ENCODE results near the gene MLC1.

Gene MLC1

GRCh38 chr22:50074056-50074455 is 11.2 kb downstream of the MLC1 start:
- no peak for ATAC-seq
- TF ChIP-seq BACH2 (CRISPR knock-in tag; IDR thresholded peaks at IDR 0.05; ENCODE audit: borderline replicate concordance) (no peak), OSR1 (CRISPR knock-in tag; IDR thresholded peaks at IDR 0.05) (no peak), POU6F1 (CRISPR knock-in tag; IDR thresholded peaks at IDR 0.05; ENCODE audit: borderline replicate concordance, low read depth) (no peak), TCF4 (CRISPR knock-in tag; IDR thresholded peaks at IDR 0.05; ENCODE audit: borderline replicate concordance) (no peak), CREB5 (CRISPR knock-in tag; IDR thresholded peaks at IDR 0.05; ENCODE audit: low read depth) (no peak), ZC3H10 (CRISPR knock-in tag; IDR thresholded peaks at IDR 0.05) (no peak), SNAI2 (CRISPR knock-in tag; IDR thresholded peaks at IDR 0.05) (no peak), ESRRG (CRISPR knock-in tag; IDR thresholded peaks at IDR 0.05) (no peak), RARB (CRISPR knock-in tag; IDR thresholded peaks at IDR 0.05) (no peak)

- ATAC-seq, result no peak
- TF ChIP-seq ZFP30 (CRISPR knock-in tag; IDR thresholded peaks at IDR 0.05), result no peak
- no peak for TF ChIP-seq GLIS3 (CRISPR knock-in tag; IDR thresholded peaks at IDR 0.05)
- no peak for TF ChIP-seq ZNF565 (CRISPR knock-in tag; conservative IDR thresholded peaks at IDR 0.05; ENCODE audit: low read depth)
- TF ChIP-seq TSHZ2 (CRISPR knock-in tag; IDR thresholded peaks at IDR 0.05), result no peak
- no peak for TF ChIP-seq SNAI2 (CRISPR knock-in tag; IDR thresholded peaks at IDR 0.05)
These were observed 12.3 kb downstream of the MLC1 start for GRCh38 chr22:50072714-50073538.

- ATAC-seq, result no peak
- TF ChIP-seq ESRRG (CRISPR knock-in tag; IDR thresholded peaks at IDR 0.05) (no peak), POU6F1 (CRISPR knock-in tag; IDR thresholded peaks at IDR 0.05; ENCODE audit: borderline replicate concordance, low read depth) (no peak), ZFP3 (CRISPR knock-in tag; IDR thresholded peaks at IDR 0.05) (no peak)
These were observed 13.1 kb downstream of the MLC1 start for GRCh38 chr22:50072167-50072555.

- ATAC-seq, result no peak
- TF ChIP-seq ZFP3 (CRISPR knock-in tag; IDR thresholded peaks at IDR 0.05) (no peak), RARB (CRISPR knock-in tag; IDR thresholded peaks at IDR 0.05) (no peak), BACH2 (CRISPR knock-in tag; IDR thresholded peaks at IDR 0.05; ENCODE audit: borderline replicate concordance) (no peak), PPARA (CRISPR knock-in tag; IDR thresholded peaks at IDR 0.05; ENCODE audit: borderline replicate concordance) (no peak), PATZ1 (CRISPR knock-in tag; IDR thresholded peaks at IDR 0.05; ENCODE audit: borderline replicate concordance) (no peak), TOX (CRISPR knock-in tag; IDR thresholded peaks at IDR 0.05; ENCODE audit: borderline replicate concordance) (no peak), TCF4 (CRISPR knock-in tag; IDR thresholded peaks at IDR 0.05; ENCODE audit: borderline replicate concordance) (no peak), ZNF70 (CRISPR knock-in tag; IDR thresholded peaks at IDR 0.05) (no peak), CSRNP3 (CRISPR knock-in tag; IDR thresholded peaks at IDR 0.05) (no peak), ISL1 (CRISPR knock-in tag; IDR thresholded peaks at IDR 0.05) (no peak)
These were observed 13.6 kb downstream of the MLC1 start for GRCh38 chr22:50071432-50072166.

Data from SK-N-SH treated with all-trans-retinoic acid at 6 μM for 48 hours (cell line).